ENCODE measurements around the gene EOMES. TPM values are rescaled to one million over a fixed set of nuclear protein-coding genes. Genes with fewer than 3 reads are reported as not detected.

The EOMES gene
- polyA plus RNA-seq, 1 experiment, result not detected

- ChIA-PET CTCF (interaction anchor here (1.8 kb wide), 1 partner anchor 19 kb away, joined by 9 read pairs; no protein-coding TSS in a partner anchor), POLR2A (no interaction called here)
- peaks cover 48% of the 10 kb centered on the region for H3K27me3 ChIP-seq (ENCODE audit: control insufficient read depth, insufficient read depth, low read length)
- H3K4me3 ChIP-seq (ENCODE audit: low read depth, low read length), result no peak overlapping the region
- no peaks in the 10 kb centered on the region for H3K36me3 ChIP-seq (ENCODE audit: control insufficient read depth, insufficient read depth, low read length)
- TF ChIP-seq CTCF (IDR thresholded peaks at IDR 0.05; ENCODE audit: insufficient read depth, low read depth, low read length), result no peak
- DNase-seq (ENCODE audit: low read depth), result no peak
These were observed 8.9 kb upstream of the EOMES start for GRCh38 chr3:27730774-27731659.

GRCh38 chr3:27729748-27730611 is 7.9 kb upstream of the EOMES start:
- no peaks in the 10 kb centered on the region for H3K36me3 ChIP-seq (ENCODE audit: control insufficient read depth, insufficient read depth, low read length)
- H3K4me3 ChIP-seq (ENCODE audit: low read depth, low read length), result no peak overlapping the region
- ChIA-PET CTCF (interaction anchor here (1.1 kb wide), 1 partner anchor 406 kb away, joined by 3 read pairs; no protein-coding TSS in a partner anchor), POLR2A (no interaction called here)
- DNase-seq (ENCODE audit: low read depth), result no peak
- TF ChIP-seq CTCF (IDR thresholded peaks at IDR 0.05; ENCODE audit: insufficient read depth, low read depth, low read length), result no peak
- H3K27me3 ChIP-seq (ENCODE audit: control insufficient read depth, insufficient read depth, low read length), result peaks cover 54% of the 10 kb centered on the region

GRCh38 chr3:27729325-27729724 is 7.2 kb upstream of the EOMES start:
- H3K27me3 ChIP-seq (ENCODE audit: control insufficient read depth, insufficient read depth, low read length), result peaks cover 57% of the 10 kb centered on the region
- no peak for DNase-seq (ENCODE audit: low read depth)
- no peak overlapping the region for H3K4me3 ChIP-seq (ENCODE audit: low read depth, low read length)
- ChIA-PET POLR2A (no interaction called here), CTCF (interaction anchor here (1.1 to 1.2 kb wide), 2 partner anchors 13 to 405 kb away, joined by 3 to 4 read pairs; no protein-coding TSS in a partner anchor)
- H3K36me3 ChIP-seq (ENCODE audit: control insufficient read depth, insufficient read depth, low read length), result no peaks in the 10 kb centered on the region
- TF ChIP-seq CTCF (IDR thresholded peaks at IDR 0.05; ENCODE audit: insufficient read depth, low read depth, low read length), result no peak

- peaks cover 65% of the 10 kb centered on the region for H3K27me3 ChIP-seq (ENCODE audit: control insufficient read depth, insufficient read depth, low read length)
- ChIA-PET CTCF (interaction anchor here (0.6 to 2.0 kb wide), 3 partner anchors 9 to 279 kb away, joined by 3 to 8 read pairs (median 4); no protein-coding TSS in a partner anchor), POLR2A (interaction anchor here (0.5 kb wide), 1 partner anchor 620 kb away, joined by 3 read pairs; no protein-coding TSS in a partner anchor)
- no peaks in the 10 kb centered on the region for H3K36me3 ChIP-seq (ENCODE audit: control insufficient read depth, insufficient read depth, low read length)
- no peak for DNase-seq (ENCODE audit: low read depth)
- H3K4me3 ChIP-seq (ENCODE audit: low read depth, low read length), result no peak overlapping the region
- no peak for TF ChIP-seq CTCF (IDR thresholded peaks at IDR 0.05; ENCODE audit: insufficient read depth, low read depth, low read length)
These were observed 6.3 kb upstream of the EOMES start for GRCh38 chr3:27728195-27729087.

Measured in BJ (cell line).